H1 (cell line): ENCODE results near the gene DOHH. TPM values are rescaled to one million over a fixed set of nuclear protein-coding genes. Genes with fewer than 3 reads are reported as not detected.

ENCODE experiments used
- CTCF ChIA-PET: fragments of 300-600 bp; sonication (Branson Sonifier 250); formaldehyde crosslinking; loops from one replicate; lab custom pipeline; 2021; ENCODE audit not compliant: partially characterized antibody; lab: Charles Lee
- POLR2A ChIA-PET: fragments of 300-600 bp; sonication (Branson Sonifier 250); formaldehyde crosslinking; loops from one replicate; lab custom pipeline; 2021; ENCODE audit warnings: inconsistent platforms; ENCODE audit not compliant: partially characterized antibody; lab: Charles Lee
- DNase-seq, 2 experiments: peaks; one replicate each; pipeline versions ENCODE4 v3.0.0 to v3.0.0-alpha.2; 2010 to 2022; ENCODE audit warnings: low spot score in 2 of 2, low read depth in 1 of 2, mixed read lengths in 1 of 2
- FAIRE-seq: peaks from 2 replicates; lab custom pipeline; 2011; peaks lifted over from hg19 to GRCh38; lab: Jason Lieb, UNC
- H2AFZ ChIP-seq: 2 replicates; pipeline ENCODE4 v1.8.1; 2012; ENCODE audit warnings: low read length, inconsistent platforms
- H2AK5ac ChIP-seq: 2 replicates; pipeline ENCODE4 v1.6.1; 2013; ENCODE audit warnings: low read depth, low read length
- H2BK120ac ChIP-seq: replicated peaks from 2 replicates; pipeline ENCODE3; 2013; ENCODE audit warnings: low read depth, low read length, inconsistent platforms
- H2BK12ac ChIP-seq: 2 replicates; pipeline ENCODE4 v1.6.1; 2013; ENCODE audit warnings: low read depth, low read length
- H2BK15ac ChIP-seq: 2 replicates; pipeline ENCODE4 v1.6.1; 2013; ENCODE audit warnings: low read length
- H2BK20ac ChIP-seq: 2 replicates; pipeline ENCODE4 v1.6.1; 2013; ENCODE audit warnings: low read length
- H2BK5ac ChIP-seq: 2 replicates; pipeline ENCODE4 v1.6.1; 2013; ENCODE audit warnings: low read depth, low read length
- H3K14ac ChIP-seq: 2 replicates; pipeline ENCODE4 v1.6.1; 2013; ENCODE audit warnings: inconsistent platforms; ENCODE audit not compliant: insufficient read length
- H3K18ac ChIP-seq: 2 replicates; pipeline ENCODE4 v1.6.1; 2013; ENCODE audit warnings: low read length; ENCODE audit errors: extremely low read depth
- H3K23ac ChIP-seq: 2 replicates; pipeline ENCODE4 v1.6.1; 2013; ENCODE audit warnings: inconsistent platforms; ENCODE audit not compliant: insufficient read length
- H3K23me2 ChIP-seq: 2 replicates; pipeline ENCODE4 v1.6.1; 2013; ENCODE audit warnings: low read depth, low read length
- H3K27ac ChIP-seq: 2 replicates; pipeline ENCODE4 v1.6.1; 2011; ENCODE audit warnings: low read depth, low read length, inconsistent platforms
- H3K27me3 ChIP-seq, 4 experiments: replicated peaks in 1 of 4; 1 replicate in 1 of 4; 2 replicates in 3 of 4; pipeline versions ENCODE4 v1.6.1 to v1.8.1; 2011 to 2013; ENCODE audit warnings: low read length in 3 of 4, mild to moderate bottlenecking in 3 of 4, inconsistent platforms in 2 of 4, mixed read lengths in 2 of 4, moderate library complexity in 1 of 4; ENCODE audit not compliant: control insufficient read depth in 3 of 4, insufficient read depth in 3 of 4; ENCODE audit errors: extremely low read depth in 1 of 4
- H3K36me3 ChIP-seq, 4 experiments: 2 replicates each; pipeline versions ENCODE4 v1.6.1 to v1.8.1; 2011 to 2013; ENCODE audit warnings: mild to moderate bottlenecking in 4 of 4, low read length in 3 of 4, moderate library complexity in 2 of 4, control low read depth in 1 of 4, inconsistent platforms in 1 of 4; ENCODE audit not compliant: insufficient read depth in 4 of 4, control insufficient read depth in 2 of 4
- H3K4ac ChIP-seq: replicated peaks from 2 replicates; pipeline ENCODE3; 2013; ENCODE audit warnings: low read length, low read depth, mixed read lengths, inconsistent platforms; ENCODE audit not compliant: insufficient read length
- H3K4me1 ChIP-seq, 4 experiments: replicated peaks in 1 of 4; 1 replicate in 1 of 4; 2 replicates in 3 of 4; pipeline versions ENCODE4 v1.6.1 to v1.8.1; 2011 to 2013; ENCODE audit warnings: low read length in 3 of 4, inconsistent platforms in 2 of 4, mixed read lengths in 1 of 4; ENCODE audit not compliant: insufficient read depth in 4 of 4, control insufficient read depth in 3 of 4
- H3K4me2 ChIP-seq, 2 experiments: 2 replicates each; pipeline versions ENCODE4 v1.6.1 to v1.8.1; 2011 to 2013; ENCODE audit warnings: low read depth in 2 of 2, low read length in 2 of 2, control low read depth in 1 of 2, inconsistent platforms in 1 of 2, mild to moderate bottlenecking in 1 of 2; ENCODE audit not compliant: insufficient read depth in 1 of 2
- H3K4me3 ChIP-seq, 4 experiments: fragments of 200-600, 300-600 bp in 1 of 4; sonication (generic), shearing (Covaris generic), sonication (Bioruptor Twin) in 1 of 4; 2 replicates each; pipeline versions ENCODE4 v1.5.1 to v1.8.1; 2011 to 2016; ENCODE audit warnings: low read length in 4 of 4, low read depth in 3 of 4, control low read depth in 2 of 4, inconsistent platforms in 2 of 4, mild to moderate bottlenecking in 2 of 4, mixed read lengths in 1 of 4, moderate library complexity in 1 of 4; ENCODE audit not compliant: insufficient read depth in 2 of 4; ENCODE audit errors: extremely low read depth in 1 of 4
- H3K56ac ChIP-seq: replicated peaks from 2 replicates; pipeline ENCODE3; 2013; ENCODE audit warnings: low read depth, mild to moderate bottlenecking, mixed read lengths, low read length, inconsistent platforms; ENCODE audit not compliant: insufficient read length
- H3K79me1 ChIP-seq: 2 replicates; pipeline ENCODE4 v1.6.1; 2013; ENCODE audit warnings: low read depth, low read length, control low read depth
- H3K79me2 ChIP-seq, 2 experiments: 2 replicates each; pipeline versions ENCODE4 v1.6.1 to v1.8.1; 2012 to 2013; ENCODE audit warnings: low read length in 2 of 2, mild to moderate bottlenecking in 2 of 2, inconsistent platforms in 1 of 2; ENCODE audit not compliant: insufficient read depth in 2 of 2, control insufficient read depth in 1 of 2
- H3K9ac ChIP-seq, 4 experiments: replicated peaks in 1 of 4; 1 replicate in 1 of 4; 2 replicates in 3 of 4; pipeline versions ENCODE4 v1.6.1 to v1.8.1; 2011 to 2013; ENCODE audit warnings: low read depth in 3 of 4, low read length in 3 of 4, control low read depth in 2 of 4, mild to moderate bottlenecking in 2 of 4, moderate library complexity in 2 of 4, inconsistent platforms in 1 of 4; ENCODE audit errors: extremely low read depth in 1 of 4
- H3K9me3 ChIP-seq, 2 experiments: 2 replicates each; pipeline versions ENCODE4 v1.6.1 to v1.8.1; 2012 to 2013; ENCODE audit warnings: mild to moderate bottlenecking in 2 of 2, moderate library complexity in 2 of 2, control low read depth in 1 of 2, inconsistent platforms in 1 of 2, low read depth in 1 of 2, low read length in 1 of 2, mixed read lengths in 1 of 2; ENCODE audit not compliant: insufficient read depth in 2 of 2
- H4K20me1 ChIP-seq, 2 experiments: replicated peaks in 1 of 2; 2 replicates each; pipeline versions ENCODE3 to v1.8.1; 2011 to 2013; ENCODE audit warnings: inconsistent platforms in 2 of 2, low read length in 2 of 2, mild to moderate bottlenecking in 1 of 2; ENCODE audit not compliant: insufficient read depth in 2 of 2, control insufficient read depth in 1 of 2
- H4K5ac ChIP-seq: 2 replicates; pipeline ENCODE4 v1.6.1; 2013; ENCODE audit warnings: low read length, low read depth, mixed read lengths, inconsistent platforms; ENCODE audit not compliant: insufficient read length
- H4K8ac ChIP-seq: 2 replicates; pipeline ENCODE4 v1.8.0; 2013; ENCODE audit warnings: mild to moderate bottlenecking, moderate library complexity, low read length, inconsistent platforms; ENCODE audit not compliant: insufficient read depth; ENCODE audit errors: extremely low read depth
- H4K91ac ChIP-seq: replicated peaks from 2 replicates; pipeline ENCODE3; 2013; ENCODE audit warnings: low read length, mixed read lengths, inconsistent platforms; ENCODE audit not compliant: insufficient read length
- CHD1 ChIP-seq: IDR thresholded peaks from 2 replicates; pipeline ENCODE4 v1.6.1; 2012; ENCODE audit warnings: low read depth, low read length, improper control_type of control experiment
- CREB1 ChIP-seq: IDR thresholded peaks from 2 replicates; pipeline ENCODE4 v1.6.1; 2012; ENCODE audit warnings: inconsistent platforms
- CTBP2 ChIP-seq: IDR thresholded peaks from 2 replicates; pipeline ENCODE4 v1.7.0; 2011; ENCODE audit warnings: borderline replicate concordance, mild to moderate bottlenecking, moderate library complexity, mixed read lengths, low read length; ENCODE audit not compliant: insufficient read depth, insufficient read length
- EZH2 ChIP-seq: fragments of 200-600 bp; sonication (generic); IDR thresholded peaks from 2 replicates; pipeline ENCODE4 v1.7.1; 2012; ENCODE audit warnings: low read depth, mild to moderate bottlenecking, moderate library complexity, low read length, inconsistent platforms; ENCODE audit not compliant: severe bottlenecking
- HDAC2 ChIP-seq, 2 experiments: fragments of 300-600 bp in 1 of 2; sonication (generic) in 1 of 2; IDR thresholded peaks; 2 replicates each; pipeline ENCODE4 v1.6.1; 2011 to 2012; ENCODE audit warnings: low read depth in 2 of 2, low read length in 2 of 2, mild to moderate bottlenecking in 2 of 2, moderate library complexity in 2 of 2, borderline replicate concordance in 1 of 2, inconsistent platforms in 1 of 2
- HDAC6 ChIP-seq: IDR thresholded peaks from one replicate; pipeline ENCODE4 v1.7.1; 2012; ENCODE audit warnings: low read depth, mild to moderate bottlenecking, inconsistent platforms, low read length, moderate library complexity
- KDM1A ChIP-seq: fragments of 200-600, 300-600 bp; sonication (generic); IDR thresholded peaks from 2 replicates; pipeline ENCODE4 v1.7.1; 2016; ENCODE audit warnings: mild to moderate bottlenecking, low read length, borderline replicate concordance
- KDM4A ChIP-seq: IDR thresholded peaks from one replicate; pipeline ENCODE4 v1.7.1; 2012; ENCODE audit warnings: low read depth, mild to moderate bottlenecking, moderate library complexity, low read length, inconsistent platforms; ENCODE audit not compliant: severe bottlenecking
- TBP ChIP-seq: IDR thresholded peaks from 2 replicates; pipeline ENCODE4 v1.6.1; 2011; ENCODE audit warnings: low read depth, low read length, improper control_type of control experiment
- TCF12 ChIP-seq: IDR thresholded peaks from 2 replicates; pipeline ENCODE4 v1.6.1; 2011; ENCODE audit warnings: low read depth, mild to moderate bottlenecking, low read length
- WGBS, 2 experiments: shearing (Covaris generic) in 1 of 2; methylation state at CpG; one replicate each; pipeline versions ENCODE4 v1.1.6 to v1.1.7; 2013 to 2015; ENCODE audit warnings: low lambda C conversion rate in 2 of 2, mixed read lengths in 2 of 2, inconsistent platforms in 1 of 2, low coverage in 1 of 2, missing lambda C conversion rate in 1 of 2; ENCODE audit not compliant: insufficient replicate concordance in 2 of 2, insufficient coverage in 1 of 2, insufficient read length in 1 of 2; ENCODE audit errors: extremely low coverage in 1 of 2, missing lambda C conversion rate in 1 of 2; 5-methylcytosine and 5-hydroxymethylcytosine counted together
- polyA plus RNA-seq, 7 experiments: library from polyadenylated mRNA; depleted of rRNA in 3 of 7; stranded (reverse) in 5 of 7; unstranded in 2 of 7; fragments of >200 nt in 5 of 7; fragments of 200-250 nt in 2 of 7; gene quantifications; 1 replicate in 5 of 7; 2 replicates in 1 of 7; 4 replicates in 1 of 7; pipeline versions ENCODE4 v1.2.1 to v1.2.3, GENCODE V29; 2011 to 2013; ENCODE audit warnings: missing spikeins in 2 of 7, mixed read lengths in 2 of 7
- total RNA-seq: library from RNA; stranded (reverse); fragmentation: NEBNext Ultra II Directional; extraction: Animal tissue kit (Norgen Biotek cat#: 25700); gene quantifications from 2 replicates; pipeline ENCODE4 v1.2.1, GENCODE V29; 2021

Gene DOHH
- total and polyA plus RNA-seq, 2 of the 8 experiments (the other 6 are each of a cell fraction or from before 2014, with no cell fraction given) = 7.3 to 17.7 TPM

DNA sequence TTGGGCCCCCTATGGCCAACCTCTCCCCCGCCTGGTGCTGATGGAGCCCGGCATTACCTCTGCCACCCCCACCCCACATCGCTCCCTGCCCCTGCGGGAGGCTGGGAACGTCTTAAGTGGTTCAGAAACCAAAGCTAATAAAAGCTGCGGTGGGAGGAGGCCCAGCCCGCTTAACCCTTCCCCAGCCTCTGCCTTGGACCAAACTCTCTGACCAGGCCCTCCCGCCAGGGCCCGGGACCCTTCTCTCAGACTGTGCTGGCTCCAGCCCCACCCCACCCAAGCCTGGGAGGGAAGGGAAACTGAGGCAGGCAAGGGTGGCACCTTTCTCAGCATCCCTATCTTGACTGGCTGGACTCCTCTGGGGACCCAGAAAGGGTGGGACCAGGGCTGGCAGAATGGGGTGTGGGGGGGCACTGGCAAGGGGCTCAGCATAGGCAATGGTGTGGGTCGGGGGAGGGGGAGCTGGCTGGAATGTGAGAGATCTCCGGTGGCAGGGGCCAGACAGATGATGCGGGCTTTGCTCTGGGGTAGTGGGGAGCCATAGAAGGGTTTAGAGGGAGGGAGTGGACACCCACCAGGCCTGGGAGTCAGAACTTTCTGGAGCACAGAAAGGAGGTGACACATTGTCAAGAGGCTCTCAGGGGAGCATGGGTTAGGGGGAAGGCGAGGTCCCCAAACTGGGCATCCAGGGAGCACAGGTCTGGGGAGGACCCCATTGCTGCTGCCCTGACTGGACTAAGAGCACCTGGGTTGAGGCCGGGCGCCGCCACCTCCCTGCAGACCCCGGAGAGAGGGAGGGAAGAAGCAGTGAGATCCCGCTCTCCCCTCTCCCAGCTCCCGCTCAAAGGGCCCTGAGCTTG is 42.0 kb downstream of the DOHH start:
- FAIRE-seq = no peak
- H3K23ac ChIP-seq = no peak overlapping the region
- H3K23me2 ChIP-seq = peaks cover 4% of the 10 kb centered on the region; the same call in 1 of the 2 replicates
- H3K36me3 ChIP-seq = no peaks in the 10 kb centered on the region; a peak in 1 of 8 replicates
- no peak overlapping the region for H2BK5ac ChIP-seq
- peaks cover 3 to 10% of the 10 kb centered on the region in 2 experiments for H4K20me1 ChIP-seq
- no peak overlapping the region for H4K91ac ChIP-seq
- no peak overlapping the region for H2BK120ac ChIP-seq
- no peak for DNase-seq
- ChIA-PET CTCF (interaction anchor here (1.0 to 3.3 kb wide), 6 partner anchors 12 to 154 kb away, joined by 3 to 14 read pairs (median 5); no protein-coding TSS in a partner anchor), POLR2A (interaction anchor here (0.6 to 1.8 kb wide), 3 partner anchors 13 to 513 kb away, joined by 3 to 6 read pairs (median 3); no protein-coding TSS in a partner anchor)
- no peak overlapping the region for H4K5ac ChIP-seq
- no peak overlapping the region for H3K56ac ChIP-seq
- no peak overlapping the region for H3K9ac ChIP-seq
- H3K79me1 ChIP-seq = no peaks in the 10 kb centered on the region
- H3K4ac ChIP-seq = no peak overlapping the region
- H2BK12ac ChIP-seq = no peak overlapping the region
- H4K8ac ChIP-seq = no peak overlapping the region
- H3K4me1 ChIP-seq = peaks cover 0 to 24% (median 11%) of the 10 kb centered on the region in 4 experiments; a peak in 6 of 7 replicates
- H3K18ac ChIP-seq = peak overlapping the region; percentile 78; the same call in 1 of the 2 replicates
- H3K14ac ChIP-seq = no peak overlapping the region
- no peaks in the 10 kb centered on the region for H3K79me2 ChIP-seq
- H3K27me3 ChIP-seq = peaks cover 17 to 48% (median 39%) of the 10 kb centered on the region in 4 experiments
- H3K4me2 ChIP-seq = peak overlapping the region; percentile 23 to 72; a peak in 3 of 4 replicates
- no peak overlapping the region for H2AK5ac ChIP-seq
- no peak overlapping the region for H2BK15ac ChIP-seq
- peak overlapping the region in 1 of 4 experiments; percentile 48; a peak in 3 of 8 replicates for H3K4me3 ChIP-seq
- no peaks in the 10 kb centered on the region for H3K9me3 ChIP-seq
- 40% methylated on average over 14 of the region's 19 CpGs; no CpG with 5 or more reads in 1 of the 2 experiments for WGBS, 2 experiments
- no peak overlapping the region for H2BK20ac ChIP-seq
- H3K27ac ChIP-seq = no peak overlapping the region
- no peak overlapping the region for H2AFZ ChIP-seq
- TF ChIP-seq KDM1A (peak; percentile 97), HDAC6 (no peak), EZH2 (peak; percentile 32), TBP (no peak), CTBP2 (peak; percentile 54), TCF12 (no peak), KDM4A (no peak), HDAC2 (IDR thresholded peaks at IDR 0.05; ENCODE audit: borderline replicate concordance in 1 of 2, low read depth in 2 of 2, low read length in 2 of 2) (peak in 1 of 2 experiments; percentile 82; a peak in 1 of 4 replicates), CHD1 (no peak), CREB1 (no peak)
